Measurements from ENCODE around the gene CFAP251. TPM values are rescaled to one million over a fixed set of nuclear protein-coding genes. Genes with fewer than 3 reads are reported as not detected.

The CFAP251 gene
- total RNA-seq, 1 donor from 2014 or later = 0.92 TPM

DNA sequence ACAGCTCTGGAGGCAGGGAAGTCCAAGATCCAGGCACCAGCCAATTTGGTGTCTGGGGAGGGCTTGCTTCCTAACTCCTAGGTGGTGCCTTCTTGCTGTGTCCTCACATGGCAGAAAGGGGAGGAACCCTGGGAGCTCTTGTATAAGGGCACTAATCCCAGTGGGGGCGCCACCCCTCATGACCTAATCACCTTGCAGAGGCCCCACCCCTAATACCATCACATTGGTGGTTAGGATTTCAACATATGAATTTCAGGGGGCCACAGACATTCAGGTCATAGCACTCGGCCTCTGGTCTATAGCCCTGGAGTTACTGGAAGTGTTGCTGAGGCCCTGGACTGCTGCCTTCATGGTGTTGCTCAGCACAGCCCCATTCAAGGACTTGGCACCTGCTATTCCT, 15.2 kb upstream of the CFAP251 start:
- H3K4me3 ChIP-seq = no peak overlapping the region
- Mint-ChIP-seq H3K27ac (no peak overlapping the region), H3K4me1 (no peaks in the 10 kb centered on the region), H3K36me3 (peaks cover 34% of the 10 kb centered on the region), H3K27me3 (ENCODE audit: insufficient read depth, low read depth) (no peaks in the 10 kb centered on the region), H3K9me3 (no peaks in the 10 kb centered on the region), H3K4me3 (no peak overlapping the region)
- no peaks in the 10 kb centered on the region for H3K36me3 ChIP-seq
- H2AFZ ChIP-seq (replicated peaks) = no peak overlapping the region
- no peaks in the 10 kb centered on the region for H3K9me3 ChIP-seq (ENCODE audit: low read depth)
- no peaks in the 10 kb centered on the region for H3K79me2 ChIP-seq (ENCODE audit: low read depth)
- H3K27me3 ChIP-seq = no peaks in the 10 kb centered on the region
- no peak overlapping the region for H3K9ac ChIP-seq
- H3K4me1 ChIP-seq = no peaks in the 10 kb centered on the region
- TF ChIP-seq EZH2phosphoT487 (IDR thresholded peaks at IDR 0.05) (no peak), EZH2 (IDR thresholded peaks at IDR 0.05) (no peak)
- TF ChIP-seq, protein P1, sequence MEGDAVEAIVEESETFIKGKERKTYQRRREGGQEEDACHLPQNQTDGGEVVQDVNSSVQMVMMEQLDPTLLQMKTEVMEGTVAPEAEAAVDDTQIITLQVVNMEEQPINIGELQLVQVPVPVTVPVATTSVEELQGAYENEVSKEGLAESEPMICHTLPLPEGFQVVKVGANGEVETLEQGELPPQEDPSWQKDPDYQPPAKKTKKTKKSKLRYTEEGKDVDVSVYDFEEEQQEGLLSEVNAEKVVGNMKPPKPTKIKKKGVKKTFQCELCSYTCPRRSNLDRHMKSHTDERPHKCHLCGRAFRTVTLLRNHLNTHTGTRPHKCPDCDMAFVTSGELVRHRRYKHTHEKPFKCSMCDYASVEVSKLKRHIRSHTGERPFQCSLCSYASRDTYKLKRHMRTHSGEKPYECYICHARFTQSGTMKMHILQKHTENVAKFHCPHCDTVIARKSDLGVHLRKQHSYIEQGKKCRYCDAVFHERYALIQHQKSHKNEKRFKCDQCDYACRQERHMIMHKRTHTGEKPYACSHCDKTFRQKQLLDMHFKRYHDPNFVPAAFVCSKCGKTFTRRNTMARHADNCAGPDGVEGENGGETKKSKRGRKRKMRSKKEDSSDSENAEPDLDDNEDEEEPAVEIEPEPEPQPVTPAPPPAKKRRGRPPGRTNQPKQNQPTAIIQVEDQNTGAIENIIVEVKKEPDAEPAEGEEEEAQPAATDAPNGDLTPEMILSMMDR (IDR thresholded peaks at IDR 0.05) = no peak
- no peaks in the 10 kb centered on the region for H3F3A ChIP-seq (ENCODE audit: low read depth)
- no peaks in the 10 kb centered on the region for H4K20me1 ChIP-seq (ENCODE audit: low read depth)
- H3K4me2 ChIP-seq = no peak overlapping the region
- DNase-seq (ENCODE audit: low spot score) = no peak
- H3K27ac ChIP-seq = no peak overlapping the region

DNA sequence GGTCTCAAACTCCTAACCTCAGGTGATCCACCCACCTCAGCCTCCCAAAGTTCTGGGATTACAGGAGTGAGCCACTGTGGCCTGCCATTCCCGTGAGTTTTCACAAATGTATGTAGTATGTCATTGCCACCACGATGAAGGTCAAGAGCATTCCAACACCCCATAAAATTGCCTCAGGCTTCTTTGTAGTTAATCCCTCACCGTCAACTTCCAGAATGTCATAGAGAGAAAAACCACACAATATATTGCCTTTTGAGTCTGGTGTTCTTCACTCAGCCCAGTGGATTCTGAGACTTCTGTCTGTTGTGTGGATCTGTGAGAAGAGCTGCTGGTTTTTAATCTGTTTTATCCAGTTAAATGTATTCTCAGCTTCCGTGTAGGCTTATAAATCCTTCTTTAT, 12.6 kb upstream of the CFAP251 start:
- no peaks in the 10 kb centered on the region for H3K9me3 ChIP-seq (ENCODE audit: low read depth)
- Mint-ChIP-seq H3K9me3 (no peaks in the 10 kb centered on the region), H3K4me3 (no peak overlapping the region), H3K36me3 (peaks cover 37% of the 10 kb centered on the region), H3K4me1 (peaks cover 6% of the 10 kb centered on the region), H3K27ac (no peak overlapping the region), H3K27me3 (ENCODE audit: insufficient read depth, low read depth) (no peaks in the 10 kb centered on the region)
- H3K4me1 ChIP-seq = no peaks in the 10 kb centered on the region
- no peaks in the 10 kb centered on the region for H3K27me3 ChIP-seq
- no peak overlapping the region for H3K9ac ChIP-seq
- H3K27ac ChIP-seq = no peak overlapping the region
- DNase-seq (ENCODE audit: low spot score) = no peak
- H2AFZ ChIP-seq (replicated peaks) = no peak overlapping the region
- no peaks in the 10 kb centered on the region for H3K36me3 ChIP-seq
- H3K4me3 ChIP-seq = no peak overlapping the region
- no peaks in the 10 kb centered on the region for H3K79me2 ChIP-seq (ENCODE audit: low read depth)
- H3F3A ChIP-seq (ENCODE audit: low read depth) = no peaks in the 10 kb centered on the region
- H3K4me2 ChIP-seq = no peak overlapping the region
- TF ChIP-seq, protein P1 (IDR thresholded peaks at IDR 0.05) = no peak
- TF ChIP-seq EZH2 (IDR thresholded peaks at IDR 0.05) (no peak), EZH2phosphoT487 (IDR thresholded peaks at IDR 0.05) (no peak)
- H4K20me1 ChIP-seq (ENCODE audit: low read depth) = no peaks in the 10 kb centered on the region

DNA sequence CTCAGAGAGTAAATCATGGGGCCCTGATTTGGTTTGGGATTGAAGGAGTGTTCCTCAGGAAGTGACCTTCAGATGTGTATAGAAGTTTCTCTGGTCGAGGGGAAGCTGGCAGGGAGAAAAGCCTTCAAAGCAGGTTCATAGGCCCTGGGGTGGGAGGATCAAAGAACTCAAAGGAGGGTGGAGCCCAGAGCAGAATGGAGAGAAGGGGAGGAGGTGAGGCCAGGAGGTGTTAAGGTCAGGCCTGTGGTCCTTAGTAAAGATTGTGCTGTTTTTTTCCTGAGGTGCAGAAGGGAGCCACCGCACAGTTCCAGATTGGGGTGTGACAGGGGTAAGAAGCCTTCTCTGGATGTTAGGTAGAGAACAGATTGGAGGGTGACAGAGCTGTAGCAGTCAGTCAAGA, 9.7 kb upstream of the CFAP251 start:
- Histone ChIP-seq H3K4me2 (no peak overlapping the region), H3K36me3 (no peaks in the 10 kb centered on the region), H3K4me1 (no peaks in the 10 kb centered on the region), H3K27ac (no peak overlapping the region), H3K4me3 (no peak overlapping the region), H3K9ac (no peak overlapping the region), H3K79me2 (ENCODE audit: low read depth) (no peaks in the 10 kb centered on the region), H3K9me3 (ENCODE audit: low read depth) (no peaks in the 10 kb centered on the region), H3F3A (ENCODE audit: low read depth) (no peaks in the 10 kb centered on the region), H4K20me1 (ENCODE audit: low read depth) (no peaks in the 10 kb centered on the region), H3K27me3 (no peaks in the 10 kb centered on the region), H2AFZ (replicated peaks) (no peak overlapping the region)
- peak overlapping the region; percentile 61 for H3K27ac Mint-ChIP-seq
- no peak for DNase-seq (ENCODE audit: low spot score)
- H3K4me1 Mint-ChIP-seq = peaks cover 6% of the 10 kb centered on the region
- H3K27me3 Mint-ChIP-seq (ENCODE audit: insufficient read depth, low read depth) = no peaks in the 10 kb centered on the region
- TF ChIP-seq, protein P1 (IDR thresholded peaks at IDR 0.05) = no peak
- H3K9me3 Mint-ChIP-seq = no peaks in the 10 kb centered on the region
- H3K36me3 Mint-ChIP-seq = peaks cover 33% of the 10 kb centered on the region
- no peak overlapping the region for H3K4me3 Mint-ChIP-seq
